SW 1271 (cell line): ENCODE results near the gene MIPEP.

Experiments
- DNase-seq, 2 experiments: peaks; one replicate each; lab custom pipeline; 2025; lab: John Stamatoyannopoulos, UW

MIPEP gene

DNA sequence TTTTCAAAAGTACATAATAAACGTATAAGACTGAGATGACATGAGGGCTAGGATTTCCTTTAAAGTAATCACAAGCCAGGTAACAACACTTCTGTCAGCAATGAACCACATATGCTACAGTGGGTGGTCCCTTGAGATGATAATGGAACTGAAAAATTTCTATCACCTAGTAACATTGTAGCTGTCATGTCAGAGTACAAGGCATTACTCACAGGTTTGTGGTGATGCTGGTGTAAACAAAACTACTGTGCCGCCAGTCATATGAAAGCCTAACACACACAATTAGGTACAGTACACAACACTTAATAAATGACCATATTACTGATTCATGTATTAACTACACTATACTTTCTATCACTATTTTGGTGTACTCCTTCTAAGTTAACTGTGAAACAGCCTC is 36.8 kb downstream of the MIPEP start:
- DNase-seq, result no peak

DNA sequence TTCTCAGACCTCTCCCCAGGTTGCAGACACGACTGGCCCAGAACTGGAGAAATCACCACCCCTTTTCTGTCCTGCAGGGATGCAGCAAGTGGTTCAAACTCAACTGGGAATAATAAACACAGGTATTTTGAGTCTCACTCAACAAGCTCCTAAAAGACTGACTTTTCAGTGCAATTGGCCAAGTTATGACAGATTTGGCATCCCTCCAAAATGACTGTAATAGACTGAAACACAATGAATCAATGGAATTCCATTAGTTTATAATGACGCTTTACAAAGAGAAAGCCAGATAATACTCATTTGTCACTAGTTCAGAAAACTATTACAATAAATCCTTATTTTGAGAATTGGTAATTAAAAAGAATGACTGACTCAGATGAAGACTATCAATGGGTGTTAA is 38.1 kb downstream of the MIPEP start:
- DNase-seq, result no peak

GRCh38 chr13:23850134-23850533 is 39.1 kb downstream of the MIPEP start:
- no peak for DNase-seq

DNA sequence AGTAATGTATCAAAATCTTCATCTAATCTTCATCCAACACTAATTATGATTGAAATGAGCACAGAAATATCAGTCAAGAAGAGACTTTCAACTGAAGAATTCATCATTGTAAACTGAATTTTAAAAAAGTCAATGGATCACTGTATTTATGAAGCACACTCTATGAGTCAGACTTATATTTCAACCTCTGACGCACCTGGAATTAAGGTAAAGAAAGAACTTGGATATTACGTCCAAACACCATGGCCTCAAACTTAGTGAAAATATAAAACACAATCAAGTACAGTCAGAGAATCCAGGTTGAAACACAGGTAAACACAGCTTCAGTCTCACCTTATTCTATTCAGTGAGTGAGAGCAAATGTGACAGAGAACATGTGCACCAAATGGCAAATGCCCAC is 39.5 kb downstream of the MIPEP start:
- no peak for DNase-seq

- no peak for DNase-seq
Observed at GRCh38 chr13:23848646-23849141, 40.5 kb downstream of the MIPEP start.

DNA sequence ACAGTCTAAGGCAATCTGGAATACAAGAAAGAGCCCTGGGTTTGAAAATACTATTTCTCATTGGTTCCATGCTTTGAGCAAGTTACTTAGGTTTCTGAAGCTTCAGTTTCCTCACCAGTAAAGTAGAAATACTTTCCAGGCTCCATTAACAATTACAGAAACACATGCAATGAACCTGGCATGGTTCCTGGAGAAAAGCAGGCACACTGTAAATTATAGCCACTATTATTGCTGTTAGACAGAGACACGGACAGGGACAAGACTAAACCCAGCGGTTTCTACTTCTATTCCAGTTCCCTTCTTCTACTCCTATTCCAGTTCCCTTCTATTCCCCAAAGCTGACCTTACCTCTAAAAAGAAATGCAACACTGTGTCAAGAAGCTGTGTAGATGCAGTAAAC is 41.2 kb downstream of the MIPEP start:
- no peak for DNase-seq

- no peak for DNase-seq
Observed at GRCh38 chr13:23847497-23847896, 41.7 kb downstream of the MIPEP start.

GRCh38 chr13:23845105-23845725 is 44.0 kb downstream of the MIPEP start:
- DNase-seq, result no peak

DNA sequence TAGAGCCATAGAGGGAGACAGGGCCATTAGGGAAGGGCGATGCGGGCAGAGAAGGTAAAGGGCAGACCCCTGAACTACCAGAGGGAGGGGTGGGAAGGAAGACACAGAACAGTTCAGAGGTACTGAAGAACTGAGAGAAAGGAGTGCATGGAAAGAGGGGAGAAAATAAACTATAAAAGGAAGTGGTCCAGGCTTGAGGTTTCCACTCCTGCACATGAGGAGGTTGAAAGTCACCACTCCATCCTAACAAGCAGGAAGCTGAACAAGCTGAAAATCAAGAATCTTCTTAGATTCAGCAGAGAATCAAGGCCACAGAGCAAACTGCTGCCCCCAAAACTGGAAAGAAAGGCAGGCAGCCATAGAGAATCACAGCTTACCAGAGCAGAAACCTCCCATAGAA is 45.1 kb downstream of the MIPEP start:
- DNase-seq, result no peak

DNA sequence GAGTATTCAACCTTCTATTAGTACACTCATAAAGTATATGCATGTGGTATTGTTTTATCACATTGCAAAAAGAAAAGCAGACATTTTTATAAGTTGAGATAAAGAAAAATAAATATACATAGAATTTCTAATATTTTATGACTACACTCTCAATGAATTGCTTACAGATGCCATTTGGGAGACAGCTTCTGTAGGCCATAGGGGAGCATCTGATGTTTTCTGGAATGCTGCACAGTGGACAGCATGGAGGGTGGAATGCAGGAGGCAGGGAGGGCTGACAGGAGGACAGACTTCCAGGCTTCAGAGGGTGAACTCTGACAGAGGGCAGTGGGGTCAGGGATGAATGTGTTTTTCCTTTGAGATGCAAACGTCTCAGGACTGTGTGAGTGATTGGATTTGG is 45.8 kb downstream of the MIPEP start:
- DNase-seq, result no peak

GRCh38 chr13:23842406-23842805 is 46.8 kb downstream of the MIPEP start:
- no peak for DNase-seq

GRCh38 chr13:23833733-23834611 is 55.2 kb downstream of the MIPEP start:
- no peak for DNase-seq

GRCh38 chr13:23828866-23829265 is 60.3 kb downstream of the MIPEP start:
- DNase-seq, result no peak

GRCh38 chr13:23828086-23828485 is 61.1 kb downstream of the MIPEP start:
- DNase-seq, result no peak

GRCh38 chr13:23825179-23825578 is 64.0 kb downstream of the MIPEP start:
- DNase-seq, result no peak

DNA sequence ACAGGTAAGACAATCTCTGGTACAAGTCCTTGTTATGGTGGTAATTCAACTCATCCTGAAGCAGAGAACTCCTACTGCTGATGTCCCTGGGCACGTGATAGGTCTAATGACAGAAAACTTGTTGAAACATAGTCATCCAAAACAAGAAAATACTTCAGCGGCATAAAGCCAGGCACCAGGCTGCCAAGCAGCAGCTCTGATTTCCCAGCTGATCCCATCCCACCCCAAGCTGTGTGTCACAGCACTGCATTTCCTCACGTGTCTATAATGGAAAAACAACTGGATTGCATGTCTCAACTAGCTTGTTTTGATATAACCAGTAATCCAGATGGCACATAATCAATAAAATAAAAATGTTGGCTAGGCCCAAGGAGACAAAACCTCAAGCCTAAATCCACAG is 64.8 kb downstream of the MIPEP start:
- no peak for DNase-seq

- no peak for DNase-seq
Observed at GRCh38 chr13:23822252-23822824, 66.9 kb downstream of the MIPEP start.

GRCh38 chr13:23820530-23820929 is 68.7 kb downstream of the MIPEP start:
- no peak for DNase-seq

- no peak for DNase-seq
Observed at GRCh38 chr13:23817830-23818229, 71.4 kb downstream of the MIPEP start.

GRCh38 chr13:23817136-23817535 is 72.1 kb downstream of the MIPEP start:
- DNase-seq, result no peak

DNA sequence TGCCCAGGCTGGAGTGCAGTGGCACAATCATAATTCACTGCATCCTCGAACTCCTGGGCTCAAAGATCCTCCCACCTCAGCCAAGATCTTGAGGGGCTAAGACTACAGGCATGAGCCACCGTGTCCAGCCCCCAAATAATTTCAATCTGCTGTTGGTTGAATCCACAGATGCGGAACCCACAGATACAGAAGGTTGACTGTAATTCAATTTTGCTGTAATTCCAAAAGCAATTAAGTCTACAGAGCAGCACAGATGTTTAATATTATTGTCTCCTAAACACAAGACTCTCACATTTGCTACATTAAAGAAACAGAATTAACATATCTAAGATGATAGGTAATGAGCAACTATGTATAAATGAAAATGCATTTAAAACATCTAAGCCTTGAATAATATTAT is 75.6 kb downstream of the MIPEP start:
- DNase-seq, result no peak

DNA sequence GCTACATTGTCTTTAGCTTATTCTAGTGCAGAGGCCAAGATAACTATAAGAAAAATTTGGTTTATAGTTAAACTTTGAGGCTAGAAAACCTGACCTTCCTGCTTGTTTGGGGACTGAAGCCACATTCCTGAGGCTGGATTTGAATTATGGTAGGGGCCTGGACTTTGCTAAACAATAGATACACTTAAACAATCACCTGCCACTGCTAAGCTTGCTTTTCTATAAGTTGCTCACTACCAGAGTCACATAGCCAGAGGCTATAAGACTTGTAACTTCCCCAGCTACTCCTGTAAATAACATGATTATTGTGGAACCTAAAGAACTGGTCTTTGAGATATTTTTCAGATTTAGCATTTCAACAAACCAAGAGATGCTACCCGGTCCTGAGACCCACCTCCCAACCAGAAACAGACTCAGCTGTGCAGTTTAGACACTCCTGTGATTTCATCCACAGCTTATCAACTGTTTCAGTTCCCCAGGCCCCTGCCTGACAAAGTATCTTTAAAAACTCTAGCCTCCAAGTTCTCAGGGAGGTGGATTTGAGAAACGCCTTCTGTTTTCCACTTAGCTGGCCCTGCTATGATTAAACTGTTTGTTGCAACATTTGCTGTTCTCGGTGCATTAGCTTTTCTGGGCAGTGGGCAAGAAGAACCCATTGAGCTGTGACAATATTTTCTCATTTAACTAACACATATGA is 77.7 kb downstream of the MIPEP start:
- no peak for DNase-seq
